ENCODE results near the gene ZNF275.
"Not testable (repeated sequence)": the region's sequence is repeated elsewhere in the genome, so short reads cannot be mapped to it uniquely, and the experiment has no call there.

GRCh38 chrX:153285678-153286077 lies 48.3 kb upstream of the ZNF275 start:
- TF ChIP-seq EZH2 (IDR thresholded peaks at IDR 0.05; ENCODE audit: borderline replicate concordance, insufficient read depth, low read depth, low read length, poor library complexity, severe bottlenecking); CTCF (IDR thresholded peaks at IDR 0.05): not testable (repeated sequence)
